MCF 10A (cell line): ENCODE measurements around the gene RPL41. TPM values are rescaled to one million over a fixed set of nuclear protein-coding genes. Genes with fewer than 3 reads are reported as not detected.
A peak's percentile ranks its signal among the peaks of the same experiment; 100 is the strongest.

Experiments
- BruUV-seq: library from RNA; stranded (reverse); fragments of 400-500 nt; replicated peaks from 2 replicates; lab custom pipeline; 2021; lab: Mats Ljungman, UMichigan
- CTCF ChIA-PET: fragments of 300-600 bp; sonication (Branson Sonifier 250); formaldehyde crosslinking; extraction: SDS; loops from one replicate; lab custom pipeline; 2021; ENCODE audit warnings: antibody characterized with exemption, inconsistent platforms; lab: Yijun Ruan, JAX
- POLR2A ChIA-PET: fragments of 300-600, 350-650 bp; sonication (Branson Sonifier 250); formaldehyde crosslinking; extraction: SDS; loops from one replicate; lab custom pipeline; 2020; ENCODE audit warnings: antibody characterized with exemption, inconsistent platforms; lab: Yijun Ruan, JAX
- DNase-seq: peaks from one replicate; pipeline ENCODE4 v3.0.0-alpha.2; 2018; ENCODE audit not compliant: unreplicated experiment
- H3K27ac Mint-ChIP-seq: one replicate; pipeline ENCODE4 v1.8.0; 2022; ENCODE audit warnings: mild to moderate bottlenecking, low read depth, mixed read lengths; ENCODE audit not compliant: unreplicated experiment
- H3K27me3 Mint-ChIP-seq: one replicate; pipeline ENCODE4 v1.8.0; 2022; ENCODE audit warnings: mixed read lengths; ENCODE audit not compliant: insufficient read depth, unreplicated experiment
- H3K36me3 Mint-ChIP-seq: one replicate; pipeline ENCODE4 v1.8.0; 2022; ENCODE audit warnings: mild to moderate bottlenecking, moderate library complexity, mixed read lengths; ENCODE audit not compliant: insufficient read depth, unreplicated experiment
- H3K4me1 Mint-ChIP-seq: one replicate; pipeline ENCODE4 v1.8.0; 2022; ENCODE audit warnings: mixed read lengths; ENCODE audit not compliant: insufficient read depth, unreplicated experiment
- H3K4me3 Mint-ChIP-seq: one replicate; pipeline ENCODE4 v1.8.0; 2022; ENCODE audit warnings: mild to moderate bottlenecking, moderate library complexity, mixed read lengths; ENCODE audit not compliant: unreplicated experiment
- H3K9me3 Mint-ChIP-seq: one replicate; pipeline ENCODE4 v1.8.0; 2022; ENCODE audit warnings: mixed read lengths; ENCODE audit not compliant: unreplicated experiment
- intact Hi-C: fragments of 100-400 bp; cut with micrococcal nuclease; formaldehyde crosslinking; loops from 2 replicates; pipeline ENCODE4 v1.14.1; 2022
- total RNA-seq: library from RNA; stranded (reverse); gene quantifications from 2 replicates; pipeline ENCODE4 v1.2.3, GENCODE V29; 2022
- TF ChIP-seq, protein P1 (sequence below): fragments of 200-600 bp; IDR thresholded peaks from one replicate; pipeline ENCODE4 v1.8.0; 2022; ENCODE audit warnings: antibody characterized with exemption, mild to moderate bottlenecking; ENCODE audit not compliant: unreplicated experiment

The RPL41 gene
- total RNA-seq, 1 experiment from 2014 or later, result 4,734 TPM

DNA sequence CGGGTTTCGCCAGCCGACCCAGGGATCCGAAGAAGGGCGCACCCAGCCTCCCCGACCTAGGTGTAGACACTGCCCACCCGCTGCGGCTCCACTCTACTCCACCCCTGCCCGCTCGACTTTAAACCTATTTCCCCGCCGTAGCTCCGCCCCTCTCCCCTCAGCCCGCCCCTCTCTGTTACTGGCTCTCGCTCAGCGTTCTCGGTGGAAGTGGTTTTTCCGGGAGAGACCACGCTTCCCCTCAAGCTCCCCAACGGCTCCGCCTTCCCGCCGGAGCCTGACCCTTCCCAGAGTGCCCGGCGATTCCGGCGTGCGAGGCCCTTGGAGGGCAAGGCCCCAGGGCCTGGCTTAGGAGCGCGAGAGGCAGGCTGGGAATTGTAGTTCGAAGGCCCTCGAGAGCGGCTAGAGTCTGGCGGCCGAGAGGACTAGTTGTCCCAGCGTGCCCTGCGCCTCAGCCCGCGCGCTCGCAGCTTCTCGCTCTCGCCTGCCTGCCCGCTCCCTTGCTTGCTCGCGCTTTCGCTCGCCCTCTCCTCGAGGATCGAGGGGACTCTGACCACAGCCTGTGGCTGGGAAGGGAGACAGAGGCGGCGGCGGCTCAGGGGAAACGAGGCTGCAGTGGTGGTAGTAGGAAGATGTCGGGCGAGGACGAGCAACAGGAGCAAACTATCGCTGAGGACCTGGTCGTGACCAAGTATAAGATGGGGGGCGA is 12.2 kb upstream of the RPL41 start, which contains the start of gene PA2G4:
PA2G4 (plus strand) TSS at position 451 of the 706 bp plus-strand sequence; CDS start at position 630, 179 bp downstream.
- Mint-ChIP-seq H3K4me3 (peak within 1 kb of the TSS; percentile 97), H3K27ac (peak within 1 kb of the TSS; percentile 95), H3K36me3 (peaks cover 49% of the 10 kb centered on the region), H3K4me1 (peaks cover 9% of the 10 kb centered on the region), H3K9me3 (no peaks in the 10 kb centered on the region), H3K27me3 (no peaks in the 10 kb centered on the region)
- POLR2A ChIA-PET, result interaction anchor here (0.6 to 10.0 kb wide), 37 partner anchors 8 to 1823 kb away, joined by 3 to 249 read pairs (median 5); partner anchors contain the start of genes DGKA, DNAJC14, ERBB3 and ESYT1
- intact Hi-C loops, result loop anchor here (1.0 kb wide), 1 partner anchor 57 kb away; no protein-coding TSS in a partner anchor
- TF ChIP-seq, protein P1, sequence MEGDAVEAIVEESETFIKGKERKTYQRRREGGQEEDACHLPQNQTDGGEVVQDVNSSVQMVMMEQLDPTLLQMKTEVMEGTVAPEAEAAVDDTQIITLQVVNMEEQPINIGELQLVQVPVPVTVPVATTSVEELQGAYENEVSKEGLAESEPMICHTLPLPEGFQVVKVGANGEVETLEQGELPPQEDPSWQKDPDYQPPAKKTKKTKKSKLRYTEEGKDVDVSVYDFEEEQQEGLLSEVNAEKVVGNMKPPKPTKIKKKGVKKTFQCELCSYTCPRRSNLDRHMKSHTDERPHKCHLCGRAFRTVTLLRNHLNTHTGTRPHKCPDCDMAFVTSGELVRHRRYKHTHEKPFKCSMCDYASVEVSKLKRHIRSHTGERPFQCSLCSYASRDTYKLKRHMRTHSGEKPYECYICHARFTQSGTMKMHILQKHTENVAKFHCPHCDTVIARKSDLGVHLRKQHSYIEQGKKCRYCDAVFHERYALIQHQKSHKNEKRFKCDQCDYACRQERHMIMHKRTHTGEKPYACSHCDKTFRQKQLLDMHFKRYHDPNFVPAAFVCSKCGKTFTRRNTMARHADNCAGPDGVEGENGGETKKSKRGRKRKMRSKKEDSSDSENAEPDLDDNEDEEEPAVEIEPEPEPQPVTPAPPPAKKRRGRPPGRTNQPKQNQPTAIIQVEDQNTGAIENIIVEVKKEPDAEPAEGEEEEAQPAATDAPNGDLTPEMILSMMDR, result no peak
- CTCF ChIA-PET, result interaction anchor here (0.6 to 3.4 kb wide), 11 partner anchors 9 to 1696 kb away, joined by 3 to 24 read pairs (median 4); partner anchors contain the start of gene ZC3H10
- BruUV-seq, result no TSS peak
- peak; percentile 99 for DNase-seq

GRCh38 chr12:56104815-56105608 is 11.4 kb upstream of the RPL41 start:
- no TSS peak for BruUV-seq
- peaks cover 54% of the 10 kb centered on the region for H3K36me3 Mint-ChIP-seq
- ChIA-PET CTCF (interaction anchor here (0.6 to 3.4 kb wide), 12 partner anchors 8 to 368 kb away, joined by 3 to 24 read pairs (median 4); partner anchors contain the start of genes RAB5B and ZC3H10), POLR2A (interaction anchor here (0.6 to 10.0 kb wide), 33 partner anchors 7 to 366 kb away, joined by 3 to 249 read pairs (median 5); partner anchors contain the start of genes DGKA, DNAJC14, ERBB3 and ESYT1)
- peak overlapping the region; percentile 95 for H3K27ac Mint-ChIP-seq
- TF ChIP-seq, protein P1, result no peak
- peak overlapping the region; percentile 97 for H3K4me3 Mint-ChIP-seq
- H3K27me3 Mint-ChIP-seq, result no peaks in the 10 kb centered on the region
- no peaks in the 10 kb centered on the region for H3K9me3 Mint-ChIP-seq
- DNase-seq, result peak; percentile 21
- H3K4me1 Mint-ChIP-seq, result peaks cover 9% of the 10 kb centered on the region
- intact Hi-C loops, result loop anchor here (1.0 kb wide), 1 partner anchor 58 kb away; no protein-coding TSS in a partner anchor

DNA sequence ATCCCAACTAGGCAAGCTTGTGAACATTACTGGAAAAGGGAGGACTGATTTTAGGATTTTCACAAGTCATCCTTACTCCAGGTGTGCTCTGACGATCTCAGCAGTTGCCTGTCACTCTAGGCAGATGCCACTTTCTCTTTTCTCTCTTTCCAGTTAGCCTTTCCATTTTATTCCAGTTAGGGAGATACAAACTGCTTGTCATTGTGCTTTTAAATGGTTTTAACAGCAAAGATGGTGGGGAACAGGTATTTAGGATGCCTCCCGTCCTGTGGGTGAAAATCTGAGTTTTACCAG is 10.9 kb upstream of the RPL41 start:
- H3K9me3 Mint-ChIP-seq, result no peaks in the 10 kb centered on the region
- H3K4me1 Mint-ChIP-seq, result peaks cover 11% of the 10 kb centered on the region
- CTCF ChIA-PET, result interaction anchor here (0.6 to 3.4 kb wide), 8 partner anchors 10 to 369 kb away, joined by 3 to 24 read pairs (median 5); partner anchors contain the start of genes RAB5B and ZC3H10
- BruUV-seq, result no TSS peak
- TF ChIP-seq, protein P1, result no peak
- intact Hi-C loops, result no loop called here
- no peak for DNase-seq
- H3K27ac Mint-ChIP-seq, result peak overlapping the region; percentile 95
- no peaks in the 10 kb centered on the region for H3K27me3 Mint-ChIP-seq
- POLR2A ChIA-PET, result interaction anchor here (0.7 to 10.0 kb wide), 17 partner anchors 9 to 367 kb away, joined by 3 to 249 read pairs (median 10); partner anchors contain the start of genes DGKA, DNAJC14, ERBB3 and ESYT1
- peak overlapping the region; percentile 97 for H3K4me3 Mint-ChIP-seq
- peaks cover 55% of the 10 kb centered on the region for H3K36me3 Mint-ChIP-seq
